Astrocyte (in vitro differentiated cells and primary cell): ENCODE measurements around the gene PXMP4. TPM values are rescaled to one million over a fixed set of nuclear protein-coding genes. Genes with fewer than 3 reads are reported as not detected.

Experiments used
- DNase-seq: peaks from one replicate; pipeline ENCODE4 v3.0.0-alpha.2; 2010; ENCODE audit warnings: low read depth
- FAIRE-seq: peaks from 2 replicates; lab custom pipeline; 2011; peaks lifted over from hg19 to GRCh38; lab: Jason Lieb, UNC
- H2AFZ ChIP-seq: 2 replicates; pipeline ENCODE4 v1.6.0; 2012; ENCODE audit warnings: low read depth, low read length, inconsistent platforms
- H3K27ac ChIP-seq: 2 replicates; pipeline ENCODE4 v1.5.1; 2011; ENCODE audit warnings: low read depth, low read length, inconsistent platforms
- H3K27me3 ChIP-seq: 2 replicates; pipeline ENCODE4 v1.6.0; 2011; ENCODE audit warnings: low read length, inconsistent platforms; ENCODE audit not compliant: insufficient read depth
- H3K36me3 ChIP-seq: 2 replicates; pipeline ENCODE4 v1.5.1; 2011; ENCODE audit warnings: low read length, inconsistent platforms; ENCODE audit not compliant: insufficient read depth
- H3K4me1 ChIP-seq: 2 replicates; pipeline ENCODE4 v1.5.1; 2011; ENCODE audit warnings: low read length, inconsistent platforms; ENCODE audit not compliant: insufficient read depth
- H3K4me2 ChIP-seq: 2 replicates; pipeline ENCODE4 v1.6.0; 2012; ENCODE audit warnings: low read length, inconsistent platforms
- H3K4me3 ChIP-seq: 2 replicates; pipeline ENCODE4 v1.5.1; 2011; ENCODE audit warnings: low read depth, mild to moderate bottlenecking, low read length, inconsistent platforms; ENCODE audit not compliant: insufficient read depth
- H3K79me2 ChIP-seq: 2 replicates; pipeline ENCODE4 v1.6.0; 2012; ENCODE audit warnings: mild to moderate bottlenecking, low read length, inconsistent platforms; ENCODE audit not compliant: insufficient read depth
- H3K9ac ChIP-seq: 2 replicates; pipeline ENCODE4 v1.6.0; 2012; ENCODE audit warnings: mild to moderate bottlenecking, low read length, inconsistent platforms
- H3K9me3 ChIP-seq: 2 replicates; pipeline ENCODE4 v1.5.1; 2012; ENCODE audit warnings: low read depth, mild to moderate bottlenecking, low read length, inconsistent platforms; ENCODE audit not compliant: insufficient read depth
- H4K20me1 ChIP-seq: 2 replicates; pipeline ENCODE4 v1.6.0; 2012; ENCODE audit warnings: low read length, inconsistent platforms; ENCODE audit not compliant: insufficient read depth
- H3K27ac Mint-ChIP-seq: one replicate; pipeline ENCODE4 v1.8.0; 2021; ENCODE audit warnings: mild to moderate bottlenecking, mixed read lengths; ENCODE audit not compliant: unreplicated experiment
- H3K27me3 Mint-ChIP-seq: one replicate; pipeline ENCODE4 v1.8.0; 2021; ENCODE audit warnings: low read depth, mixed read lengths; ENCODE audit not compliant: unreplicated experiment
- H3K36me3 Mint-ChIP-seq: one replicate; pipeline ENCODE4 v1.8.0; 2021; ENCODE audit warnings: low read depth, mixed read lengths; ENCODE audit not compliant: unreplicated experiment
- H3K4me1 Mint-ChIP-seq: one replicate; pipeline ENCODE4 v1.8.0; 2021; ENCODE audit warnings: low read depth, mixed read lengths; ENCODE audit not compliant: unreplicated experiment
- H3K4me3 Mint-ChIP-seq: one replicate; pipeline ENCODE4 v1.8.0; 2021; ENCODE audit warnings: mild to moderate bottlenecking, moderate library complexity, mixed read lengths; ENCODE audit not compliant: unreplicated experiment
- H3K9me3 Mint-ChIP-seq: one replicate; pipeline ENCODE4 v1.8.0; 2021; ENCODE audit warnings: mild to moderate bottlenecking, mixed read lengths; ENCODE audit not compliant: unreplicated experiment
- EZH2 ChIP-seq: IDR thresholded peaks from 2 replicates; pipeline ENCODE4 v1.6.1; 2012; ENCODE audit warnings: mild to moderate bottlenecking, low read length, inconsistent platforms; ENCODE audit not compliant: insufficient read depth
- total RNA-seq: library from RNA; stranded (reverse); gene quantifications from 2 replicates; pipeline ENCODE4 v1.2.1, GENCODE V29; 2021
- TF ChIP-seq, protein P1 (sequence below): IDR thresholded peaks from 2 replicates; pipeline ENCODE4 v1.5.1; 2011; ENCODE audit warnings: low read depth, mild to moderate bottlenecking, inconsistent platforms, low read length, moderate library complexity; ENCODE audit not compliant: insufficient read depth

PXMP4 gene
- total RNA-seq, 1 donor from 2014 or later, result 1.1 TPM

DNA sequence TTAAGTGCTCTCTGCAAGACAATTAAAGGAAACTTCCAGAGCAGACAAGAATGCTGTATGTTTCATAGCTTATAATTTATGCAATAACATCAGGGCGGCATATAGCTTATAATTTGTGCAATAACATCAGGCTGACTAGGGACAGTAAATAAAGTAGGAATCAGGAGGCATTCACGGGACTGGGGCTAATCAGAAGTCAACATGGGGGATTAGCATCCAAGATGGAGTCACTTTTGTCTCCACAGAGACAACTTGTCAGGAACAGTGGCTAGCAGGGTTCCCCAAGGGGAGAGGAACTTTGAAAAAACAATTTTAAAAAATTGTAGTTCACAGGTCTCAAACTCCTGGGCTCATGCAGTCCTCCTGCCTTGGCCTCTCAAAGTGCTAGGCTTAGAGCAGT, 8.4 kb upstream of the PXMP4 start:
- TF ChIP-seq, protein P1, sequence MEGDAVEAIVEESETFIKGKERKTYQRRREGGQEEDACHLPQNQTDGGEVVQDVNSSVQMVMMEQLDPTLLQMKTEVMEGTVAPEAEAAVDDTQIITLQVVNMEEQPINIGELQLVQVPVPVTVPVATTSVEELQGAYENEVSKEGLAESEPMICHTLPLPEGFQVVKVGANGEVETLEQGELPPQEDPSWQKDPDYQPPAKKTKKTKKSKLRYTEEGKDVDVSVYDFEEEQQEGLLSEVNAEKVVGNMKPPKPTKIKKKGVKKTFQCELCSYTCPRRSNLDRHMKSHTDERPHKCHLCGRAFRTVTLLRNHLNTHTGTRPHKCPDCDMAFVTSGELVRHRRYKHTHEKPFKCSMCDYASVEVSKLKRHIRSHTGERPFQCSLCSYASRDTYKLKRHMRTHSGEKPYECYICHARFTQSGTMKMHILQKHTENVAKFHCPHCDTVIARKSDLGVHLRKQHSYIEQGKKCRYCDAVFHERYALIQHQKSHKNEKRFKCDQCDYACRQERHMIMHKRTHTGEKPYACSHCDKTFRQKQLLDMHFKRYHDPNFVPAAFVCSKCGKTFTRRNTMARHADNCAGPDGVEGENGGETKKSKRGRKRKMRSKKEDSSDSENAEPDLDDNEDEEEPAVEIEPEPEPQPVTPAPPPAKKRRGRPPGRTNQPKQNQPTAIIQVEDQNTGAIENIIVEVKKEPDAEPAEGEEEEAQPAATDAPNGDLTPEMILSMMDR, result no peak
- TF ChIP-seq EZH2, result no peak
- Histone ChIP-seq H3K9ac (no peak overlapping the region), H3K36me3 (no peaks in the 10 kb centered on the region), H3K9me3 (no peaks in the 10 kb centered on the region), H3K27me3 (no peaks in the 10 kb centered on the region), H3K4me2 (no peak overlapping the region), H3K79me2 (no peaks in the 10 kb centered on the region), H3K27ac (no peak overlapping the region), H3K4me1 (peaks cover 4% of the 10 kb centered on the region), H4K20me1 (no peaks in the 10 kb centered on the region), H3K4me3 (no peak overlapping the region), H2AFZ (no peak overlapping the region)
- peaks cover 3% of the 10 kb centered on the region for H3K36me3 Mint-ChIP-seq
- H3K27ac Mint-ChIP-seq, result no peak overlapping the region
- FAIRE-seq, result no peak
- no peak overlapping the region for H3K4me3 Mint-ChIP-seq
- peaks cover 6% of the 10 kb centered on the region for H3K27me3 Mint-ChIP-seq
- H3K9me3 Mint-ChIP-seq, result no peaks in the 10 kb centered on the region
- H3K4me1 Mint-ChIP-seq, result peaks cover 3% of the 10 kb centered on the region
- DNase-seq, result no peak

DNA sequence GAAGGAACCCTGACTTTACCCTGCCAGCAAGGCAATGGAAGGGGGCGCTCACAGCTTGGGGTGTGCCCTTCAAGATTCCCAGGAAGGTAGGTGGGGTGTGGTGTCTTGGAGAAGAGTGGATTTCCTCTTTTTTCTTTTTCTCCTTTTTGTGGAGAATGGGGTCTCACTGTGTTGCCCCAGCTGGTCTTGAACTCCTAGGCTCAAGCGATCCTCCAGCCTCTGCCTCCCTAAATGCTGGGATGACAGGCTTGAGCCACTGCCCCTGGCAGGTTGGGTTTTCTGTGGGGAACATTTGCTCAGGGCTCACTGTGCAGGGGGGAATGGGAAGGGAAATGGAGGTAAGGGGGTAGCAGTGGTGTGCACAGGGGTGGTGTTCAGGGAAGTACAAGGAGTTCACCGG, 7.7 kb upstream of the PXMP4 start:
- H3K79me2 ChIP-seq, result no peaks in the 10 kb centered on the region
- Mint-ChIP-seq H3K27me3 (peaks cover 6% of the 10 kb centered on the region), H3K27ac (no peak overlapping the region), H3K4me3 (no peak overlapping the region), H3K36me3 (peaks cover 3% of the 10 kb centered on the region), H3K4me1 (peaks cover 2% of the 10 kb centered on the region), H3K9me3 (peaks cover 2% of the 10 kb centered on the region)
- no peaks in the 10 kb centered on the region for H3K36me3 ChIP-seq
- H3K27ac ChIP-seq, result no peak overlapping the region
- peaks cover 4% of the 10 kb centered on the region for H3K4me1 ChIP-seq
- no peak for DNase-seq
- FAIRE-seq, result no peak
- H2AFZ ChIP-seq, result no peak overlapping the region
- H4K20me1 ChIP-seq, result no peaks in the 10 kb centered on the region
- no peak overlapping the region for H3K4me2 ChIP-seq
- no peaks in the 10 kb centered on the region for H3K27me3 ChIP-seq
- H3K9me3 ChIP-seq, result no peaks in the 10 kb centered on the region
- no peak for TF ChIP-seq EZH2
- TF ChIP-seq, protein P1, result no peak
- H3K4me3 ChIP-seq, result no peak overlapping the region
- no peak overlapping the region for H3K9ac ChIP-seq

DNA sequence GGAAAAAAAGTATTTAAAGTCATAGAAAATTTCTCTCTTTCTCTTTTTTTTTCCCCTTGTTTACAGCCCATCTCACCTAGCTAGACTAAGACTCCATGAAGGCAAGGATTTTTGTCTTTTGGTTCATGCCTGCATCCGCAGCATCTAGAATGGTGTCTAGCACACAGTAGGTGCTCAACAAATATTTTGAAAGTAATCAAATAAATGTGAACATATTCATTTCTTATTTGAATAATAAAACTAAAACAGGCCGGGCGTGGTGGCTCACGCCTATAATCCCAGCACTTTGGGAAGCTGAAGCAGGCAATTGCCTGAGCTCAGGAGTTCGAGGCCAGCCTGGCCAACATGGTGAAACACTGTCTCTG, 7.0 kb upstream of the PXMP4 start:
- Mint-ChIP-seq H3K27me3 (peaks cover 6% of the 10 kb centered on the region), H3K36me3 (peaks cover 3% of the 10 kb centered on the region), H3K9me3 (peaks cover 2% of the 10 kb centered on the region), H3K27ac (no peak overlapping the region), H3K4me3 (no peak overlapping the region), H3K4me1 (no peaks in the 10 kb centered on the region)
- Histone ChIP-seq H3K36me3 (no peaks in the 10 kb centered on the region), H3K9me3 (no peaks in the 10 kb centered on the region), H2AFZ (no peak overlapping the region), H3K4me1 (no peaks in the 10 kb centered on the region), H4K20me1 (no peaks in the 10 kb centered on the region), H3K4me2 (no peak overlapping the region), H3K4me3 (no peak overlapping the region), H3K27me3 (no peaks in the 10 kb centered on the region), H3K27ac (no peak overlapping the region), H3K9ac (no peak overlapping the region), H3K79me2 (no peaks in the 10 kb centered on the region)
- TF ChIP-seq, protein P1, result no peak
- no peak for FAIRE-seq
- no peak for DNase-seq
